ENCODE results near the gene SPRYD3. TPM values are rescaled to one million over a fixed set of nuclear protein-coding genes. Genes with fewer than 3 reads are reported as not detected.

SPRYD3 gene
- total RNA-seq, 1 donor from 2014 or later, result 17.9 TPM

DNA sequence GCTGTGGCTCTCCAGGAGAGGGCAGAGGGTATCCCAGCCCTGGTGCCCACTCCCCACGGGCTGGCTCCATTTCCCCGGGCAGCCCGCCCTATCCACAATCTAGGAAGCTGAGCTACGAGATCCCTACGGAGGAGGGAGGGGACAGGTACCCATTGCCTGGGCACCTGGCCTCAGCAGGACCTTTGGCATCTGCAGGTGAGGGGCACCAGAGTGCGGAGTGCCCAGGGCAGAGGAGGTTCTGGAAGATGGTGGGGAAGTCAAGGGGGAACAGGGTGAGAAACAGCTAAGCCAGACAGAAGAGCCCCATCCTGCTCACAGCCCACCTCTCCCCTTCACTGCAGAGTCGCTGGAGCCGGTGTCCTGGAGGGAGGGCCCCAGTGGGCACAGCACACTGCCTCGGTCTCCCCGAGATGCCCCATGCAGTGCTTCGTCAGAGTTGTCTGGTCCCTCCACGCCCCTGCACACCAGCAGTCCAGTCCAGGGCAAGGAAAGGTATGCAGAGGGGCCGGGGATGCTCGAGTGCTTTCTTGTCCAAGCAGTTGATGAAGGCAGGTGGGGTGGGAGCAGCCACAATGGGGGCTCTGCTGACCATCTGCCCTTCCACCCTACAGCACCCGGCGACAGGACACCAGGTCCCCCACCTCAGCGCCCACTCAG, 19.0 kb downstream of the SPRYD3 start:
- H3K9me3 Mint-ChIP-seq (ENCODE audit: low read depth), result no peaks in the 10 kb centered on the region
- peaks cover 1% of the 10 kb centered on the region for H3K4me1 Mint-ChIP-seq (ENCODE audit: low read depth)
- no peak overlapping the region for H3K4me3 Mint-ChIP-seq (ENCODE audit: low read depth)
- peaks cover 6% of the 10 kb centered on the region for H3K36me3 Mint-ChIP-seq (ENCODE audit: insufficient read depth)
- DNase-seq (ENCODE audit: low spot score, unreplicated experiment), result no peak
- TF ChIP-seq, protein P1, sequence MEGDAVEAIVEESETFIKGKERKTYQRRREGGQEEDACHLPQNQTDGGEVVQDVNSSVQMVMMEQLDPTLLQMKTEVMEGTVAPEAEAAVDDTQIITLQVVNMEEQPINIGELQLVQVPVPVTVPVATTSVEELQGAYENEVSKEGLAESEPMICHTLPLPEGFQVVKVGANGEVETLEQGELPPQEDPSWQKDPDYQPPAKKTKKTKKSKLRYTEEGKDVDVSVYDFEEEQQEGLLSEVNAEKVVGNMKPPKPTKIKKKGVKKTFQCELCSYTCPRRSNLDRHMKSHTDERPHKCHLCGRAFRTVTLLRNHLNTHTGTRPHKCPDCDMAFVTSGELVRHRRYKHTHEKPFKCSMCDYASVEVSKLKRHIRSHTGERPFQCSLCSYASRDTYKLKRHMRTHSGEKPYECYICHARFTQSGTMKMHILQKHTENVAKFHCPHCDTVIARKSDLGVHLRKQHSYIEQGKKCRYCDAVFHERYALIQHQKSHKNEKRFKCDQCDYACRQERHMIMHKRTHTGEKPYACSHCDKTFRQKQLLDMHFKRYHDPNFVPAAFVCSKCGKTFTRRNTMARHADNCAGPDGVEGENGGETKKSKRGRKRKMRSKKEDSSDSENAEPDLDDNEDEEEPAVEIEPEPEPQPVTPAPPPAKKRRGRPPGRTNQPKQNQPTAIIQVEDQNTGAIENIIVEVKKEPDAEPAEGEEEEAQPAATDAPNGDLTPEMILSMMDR (IDR thresholded peaks at IDR 0.05; ENCODE audit: unreplicated experiment), result no peak
- H3K27ac Mint-ChIP-seq, result no peak overlapping the region
- peaks cover 6% of the 10 kb centered on the region for H3K27me3 Mint-ChIP-seq

DNA sequence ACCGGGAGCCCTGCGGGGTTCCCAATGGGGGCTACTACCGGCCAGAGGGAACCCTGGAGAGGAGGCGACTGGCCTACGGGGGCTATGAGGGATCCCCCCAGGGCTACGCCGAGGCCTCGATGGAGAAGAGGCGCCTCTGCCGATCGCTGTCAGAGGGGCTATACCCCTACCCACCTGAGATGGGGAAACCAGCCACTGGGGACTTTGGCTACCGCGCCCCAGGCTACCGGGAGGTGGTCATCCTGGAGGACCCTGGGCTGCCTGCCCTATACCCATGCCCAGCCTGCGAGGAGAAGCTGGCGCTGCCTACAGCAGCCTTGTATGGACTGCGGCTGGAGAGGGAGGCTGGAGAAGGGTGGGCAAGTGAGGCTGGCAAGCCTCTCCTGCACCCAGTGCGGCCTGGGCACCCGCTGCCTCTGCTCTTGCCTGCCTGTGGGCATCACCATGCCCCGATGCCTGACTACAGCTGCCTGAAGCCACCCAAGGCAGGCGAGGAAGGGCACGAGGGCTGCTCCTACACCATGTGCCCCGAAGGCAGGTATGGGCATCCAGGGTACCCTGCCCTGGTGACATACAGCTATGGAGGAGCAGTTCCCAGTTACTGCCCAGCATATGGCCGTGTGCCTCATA, 19.6 kb downstream of the SPRYD3 start:
- Mint-ChIP-seq H3K27me3 (peaks cover 6% of the 10 kb centered on the region), H3K9me3 (ENCODE audit: low read depth) (no peaks in the 10 kb centered on the region), H3K4me1 (ENCODE audit: low read depth) (peaks cover 1% of the 10 kb centered on the region), H3K4me3 (ENCODE audit: low read depth) (no peak overlapping the region), H3K27ac (no peak overlapping the region), H3K36me3 (ENCODE audit: insufficient read depth) (peaks cover 4% of the 10 kb centered on the region)
- TF ChIP-seq, protein P1 (IDR thresholded peaks at IDR 0.05; ENCODE audit: unreplicated experiment), result no peak
- DNase-seq (ENCODE audit: low spot score, unreplicated experiment), result no peak

DNA sequence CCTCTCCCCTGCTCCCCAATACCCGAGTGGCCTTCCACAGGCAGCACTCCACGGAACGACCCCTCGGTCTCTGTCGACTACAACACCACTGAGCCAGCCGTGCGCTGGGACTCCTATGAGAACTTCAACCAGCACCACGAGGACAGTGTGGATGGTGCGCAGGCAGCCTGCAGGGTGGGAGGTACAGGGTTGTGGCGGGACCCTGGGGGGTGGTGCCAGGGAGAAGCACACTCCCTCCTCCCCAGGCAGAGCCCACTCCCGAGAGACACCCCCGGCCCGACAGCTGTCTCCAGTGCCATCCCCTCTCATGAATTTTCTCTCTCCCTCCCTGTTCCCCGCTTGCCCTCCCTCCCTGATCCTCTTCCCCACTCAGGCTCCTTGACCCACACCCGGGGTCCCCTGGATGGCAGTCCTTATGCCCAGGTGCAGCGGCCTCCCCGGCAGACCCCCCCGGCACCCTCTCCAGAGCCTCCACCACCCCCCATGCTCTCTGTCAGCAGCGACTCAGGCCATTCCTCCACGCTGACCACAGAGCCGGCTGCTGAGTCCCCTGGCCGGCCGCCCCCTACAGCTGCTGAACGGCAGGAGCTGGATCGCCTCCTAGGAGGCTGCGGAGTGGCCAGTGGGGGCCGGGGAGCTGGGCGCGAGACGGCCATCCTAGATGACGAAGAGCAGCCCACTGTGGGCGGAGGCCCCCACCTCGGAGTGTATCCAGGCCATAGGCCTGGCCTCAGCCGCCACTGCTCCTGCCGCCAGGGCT, 20.3 kb downstream of the SPRYD3 start:
- peaks cover 3% of the 10 kb centered on the region for H3K4me1 Mint-ChIP-seq (ENCODE audit: low read depth)
- H3K27me3 Mint-ChIP-seq, result peaks cover 6% of the 10 kb centered on the region
- no peaks in the 10 kb centered on the region for H3K9me3 Mint-ChIP-seq (ENCODE audit: low read depth)
- H3K27ac Mint-ChIP-seq, result no peak overlapping the region
- TF ChIP-seq, protein P1 (IDR thresholded peaks at IDR 0.05; ENCODE audit: unreplicated experiment), result no peak
- H3K36me3 Mint-ChIP-seq (ENCODE audit: insufficient read depth), result peaks cover under 1% of the 10 kb centered on the region
- H3K4me3 Mint-ChIP-seq (ENCODE audit: low read depth), result no peak overlapping the region
- no peak for DNase-seq (ENCODE audit: low spot score, unreplicated experiment)

DNA sequence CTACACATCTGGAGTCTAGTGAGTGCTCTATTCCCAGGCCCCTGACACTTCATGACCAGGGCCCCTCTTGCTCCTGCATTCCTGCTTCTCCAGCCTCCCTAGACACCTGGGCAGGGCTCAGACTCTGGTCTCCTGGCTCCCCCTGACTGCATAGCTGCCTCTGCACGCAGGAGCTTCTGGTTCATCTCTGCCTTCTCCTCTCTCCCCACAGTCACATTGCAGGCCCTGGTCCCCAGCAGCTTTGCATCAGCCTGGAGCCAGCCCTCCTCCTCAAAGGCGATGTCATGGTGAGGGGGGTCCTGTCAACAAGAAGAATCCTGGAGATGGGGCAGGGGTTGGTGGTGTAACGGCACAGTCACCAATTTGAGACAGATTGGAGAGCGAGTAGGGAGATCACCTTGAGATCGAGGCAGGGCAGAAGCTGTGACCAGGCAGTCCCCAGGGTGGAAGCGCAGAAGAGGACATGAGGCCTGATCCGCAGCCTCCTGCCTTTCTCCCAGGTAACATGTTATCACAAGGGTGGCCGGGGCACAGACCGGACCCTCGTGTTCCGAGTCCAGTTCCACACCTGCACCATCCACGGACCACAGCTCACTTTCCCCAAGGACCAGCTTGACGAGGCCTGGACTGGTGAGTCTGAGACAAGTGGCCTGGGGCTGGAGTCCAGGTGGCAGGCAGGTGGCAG, 21.2 kb downstream of the SPRYD3 start:
- TF ChIP-seq, protein P1 (IDR thresholded peaks at IDR 0.05; ENCODE audit: unreplicated experiment), result no peak
- H3K9me3 Mint-ChIP-seq (ENCODE audit: low read depth), result no peaks in the 10 kb centered on the region
- no peak for DNase-seq (ENCODE audit: low spot score, unreplicated experiment)
- no peak overlapping the region for H3K27ac Mint-ChIP-seq
- H3K27me3 Mint-ChIP-seq, result peaks cover 6% of the 10 kb centered on the region
- peaks cover 6% of the 10 kb centered on the region for H3K4me1 Mint-ChIP-seq (ENCODE audit: low read depth)
- H3K4me3 Mint-ChIP-seq (ENCODE audit: low read depth), result no peak overlapping the region
- H3K36me3 Mint-ChIP-seq (ENCODE audit: insufficient read depth), result no peaks in the 10 kb centered on the region

DNA sequence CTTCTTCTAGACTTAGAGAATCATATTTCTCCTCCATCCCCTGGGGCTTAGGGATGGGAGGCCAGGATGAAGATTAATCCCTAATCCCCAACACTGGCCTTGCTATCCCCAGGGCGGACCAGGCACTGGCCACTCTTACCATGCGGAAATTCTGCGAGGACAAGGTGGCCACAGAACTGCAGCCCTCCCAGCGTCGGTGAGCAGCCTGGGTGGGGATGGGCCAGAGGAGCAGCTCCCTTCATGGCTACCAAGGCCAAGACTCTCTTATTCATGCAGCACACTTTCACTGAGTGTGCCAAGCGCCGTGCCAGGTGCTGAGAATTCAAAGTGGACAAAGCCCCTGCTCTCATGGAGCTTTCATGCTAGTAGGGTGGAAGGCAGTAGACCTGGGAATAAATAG, 22.3 kb downstream of the SPRYD3 start:
- TF ChIP-seq, protein P1 (IDR thresholded peaks at IDR 0.05; ENCODE audit: unreplicated experiment), result no peak
- no peak overlapping the region for H3K27ac Mint-ChIP-seq
- H3K36me3 Mint-ChIP-seq (ENCODE audit: insufficient read depth), result no peaks in the 10 kb centered on the region
- H3K9me3 Mint-ChIP-seq (ENCODE audit: low read depth), result no peaks in the 10 kb centered on the region
- H3K4me3 Mint-ChIP-seq (ENCODE audit: low read depth), result no peak overlapping the region
- peaks cover 6% of the 10 kb centered on the region for H3K4me1 Mint-ChIP-seq (ENCODE audit: low read depth)
- H3K27me3 Mint-ChIP-seq, result peaks cover 6% of the 10 kb centered on the region
- no peak for DNase-seq (ENCODE audit: low spot score, unreplicated experiment)

Data from progenitor cell of endocrine pancreas (in vitro differentiated cells).